GM19452 (cell line): Measurements from ENCODE around the gene WDR45B.

Experiments used
- ATAC-seq: cut with Tn5 transposase; IDR thresholded peaks from one replicate; pipeline ENCODE4 v1.9.1; 2021; ENCODE audit not compliant: unreplicated experiment

The WDR45B gene

DNA sequence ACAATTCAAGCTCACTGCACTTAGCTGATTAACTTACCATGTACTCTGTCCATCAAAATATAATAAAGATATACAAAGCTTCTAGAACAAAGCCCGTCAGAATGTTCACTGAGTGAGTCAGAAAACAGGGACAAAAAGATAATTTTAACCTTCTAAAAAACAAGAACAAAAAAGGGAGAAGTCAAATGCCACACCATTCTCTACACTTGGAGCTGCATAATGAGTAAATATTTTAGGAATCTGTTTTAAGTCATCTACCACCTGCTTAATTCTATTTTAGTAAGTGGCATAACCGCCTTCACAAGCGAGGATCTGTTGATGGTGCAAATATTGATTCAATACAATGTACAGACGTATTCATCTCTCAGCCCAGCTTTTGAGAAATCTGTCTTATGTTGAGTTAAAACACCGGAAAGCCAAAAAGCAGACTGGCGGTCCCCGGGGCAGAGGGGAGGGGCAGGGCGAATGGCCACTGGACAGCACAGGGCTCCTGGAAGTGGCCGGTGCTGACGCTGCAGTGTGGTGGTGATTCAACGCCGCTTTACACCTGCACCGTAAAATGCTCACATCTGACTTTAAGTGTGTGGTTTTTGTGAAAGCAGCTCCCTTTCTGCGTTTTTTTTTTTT, 30.1 kb upstream of the WDR45B start:
- ATAC-seq = no peak

DNA sequence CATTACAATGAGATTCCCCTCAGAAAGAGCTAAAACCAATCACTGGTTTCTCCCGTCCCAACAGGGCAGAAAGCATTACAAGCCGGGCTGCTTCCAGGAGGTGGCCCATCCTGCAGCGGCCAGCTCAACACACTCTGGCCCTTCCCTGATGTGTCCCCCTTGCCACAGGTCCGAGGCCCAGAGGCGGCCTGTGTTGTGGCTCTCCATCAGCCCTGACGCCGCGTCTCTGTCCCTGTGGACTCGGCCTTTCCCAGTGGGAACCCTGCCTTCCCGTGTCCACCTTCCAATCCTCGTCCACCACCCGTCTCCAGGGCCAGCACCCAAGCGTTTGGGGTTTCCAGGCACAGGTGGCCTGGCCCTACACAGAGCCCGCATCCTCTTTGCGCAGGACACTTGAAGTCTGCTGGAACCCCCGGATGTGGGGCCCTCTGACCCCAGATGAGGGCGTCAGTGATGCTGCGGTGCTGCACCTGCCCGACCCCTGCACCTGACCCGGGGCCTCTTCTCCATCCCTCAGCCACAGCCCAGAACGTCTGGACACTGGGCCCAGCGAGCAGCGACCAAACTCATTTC, 29.2 kb upstream of the WDR45B start:
- ATAC-seq = no peak

DNA sequence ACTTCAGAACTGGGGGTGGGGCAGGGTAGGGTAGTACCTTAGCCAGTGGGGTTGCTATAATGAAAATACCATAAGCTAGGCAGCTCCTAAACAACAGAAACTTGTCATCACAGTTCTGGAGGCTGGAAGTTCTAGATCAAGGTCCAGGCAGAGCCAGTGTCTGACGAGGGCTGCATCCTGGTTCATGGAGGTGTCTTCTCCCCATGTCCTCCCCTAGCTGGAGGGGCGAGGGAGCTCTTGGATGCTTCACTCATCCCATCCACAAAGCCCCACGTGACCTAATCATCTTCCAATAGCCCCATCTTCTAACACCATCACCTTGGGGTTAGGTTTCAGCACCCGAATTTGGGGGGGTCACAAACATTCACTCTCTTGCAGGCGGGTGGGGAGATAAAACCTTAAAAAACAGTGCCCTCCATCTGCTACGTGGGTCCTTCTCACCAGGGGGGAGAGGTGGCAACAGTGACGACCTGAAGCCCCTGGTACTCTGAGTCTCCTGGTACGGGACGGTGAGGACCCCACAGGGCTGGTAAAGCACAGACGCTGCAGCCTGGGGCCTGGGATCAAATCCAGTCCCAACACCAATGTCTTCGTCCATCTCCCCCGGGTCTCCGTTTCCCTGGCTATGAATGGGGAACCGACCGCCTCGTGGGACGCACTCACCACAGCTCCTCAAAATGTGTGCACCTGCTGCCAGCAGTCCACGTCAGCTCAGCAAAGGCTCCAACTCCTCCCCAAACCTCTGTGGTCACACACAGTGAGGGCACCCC, 27.4 kb upstream of the WDR45B start:
- no peak for ATAC-seq

DNA sequence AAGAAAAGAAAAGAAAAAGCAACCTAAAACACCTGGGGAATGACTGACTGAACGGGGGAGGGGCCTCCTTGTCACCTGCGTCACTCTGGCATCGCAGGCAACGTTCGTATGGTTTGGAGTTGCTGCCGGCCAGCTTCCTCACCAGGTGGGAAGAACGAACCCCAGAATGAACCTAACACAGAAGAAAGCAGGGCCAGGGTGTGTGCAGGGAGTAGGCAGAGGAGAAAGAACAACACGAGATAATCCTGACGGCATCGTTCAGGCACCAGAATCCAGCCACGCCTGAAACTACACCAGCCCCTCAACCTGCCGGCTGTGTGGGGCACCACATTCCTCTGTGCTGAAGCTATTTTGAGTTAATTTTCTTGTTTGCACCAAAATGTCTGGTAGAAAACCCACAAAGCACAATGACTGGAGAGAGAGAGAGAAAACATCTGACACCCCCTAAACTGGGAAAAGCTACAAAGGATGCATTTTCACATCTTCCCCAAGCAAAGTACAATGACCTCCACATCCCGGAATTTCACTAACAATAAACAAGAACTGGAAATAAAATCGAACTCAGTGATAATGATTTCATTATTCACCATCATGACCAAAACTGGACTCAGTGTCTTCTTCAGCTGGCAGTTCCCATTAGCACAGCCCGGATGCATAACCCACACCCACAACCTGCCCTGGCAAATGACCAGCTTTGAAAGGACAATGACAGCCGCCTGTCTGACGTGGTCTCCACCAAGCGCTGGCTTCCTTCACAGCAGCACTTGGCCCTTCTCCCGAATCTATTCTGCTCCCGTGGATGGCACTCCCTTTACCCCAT, 26.6 kb upstream of the WDR45B start:
- ATAC-seq = no peak

DNA sequence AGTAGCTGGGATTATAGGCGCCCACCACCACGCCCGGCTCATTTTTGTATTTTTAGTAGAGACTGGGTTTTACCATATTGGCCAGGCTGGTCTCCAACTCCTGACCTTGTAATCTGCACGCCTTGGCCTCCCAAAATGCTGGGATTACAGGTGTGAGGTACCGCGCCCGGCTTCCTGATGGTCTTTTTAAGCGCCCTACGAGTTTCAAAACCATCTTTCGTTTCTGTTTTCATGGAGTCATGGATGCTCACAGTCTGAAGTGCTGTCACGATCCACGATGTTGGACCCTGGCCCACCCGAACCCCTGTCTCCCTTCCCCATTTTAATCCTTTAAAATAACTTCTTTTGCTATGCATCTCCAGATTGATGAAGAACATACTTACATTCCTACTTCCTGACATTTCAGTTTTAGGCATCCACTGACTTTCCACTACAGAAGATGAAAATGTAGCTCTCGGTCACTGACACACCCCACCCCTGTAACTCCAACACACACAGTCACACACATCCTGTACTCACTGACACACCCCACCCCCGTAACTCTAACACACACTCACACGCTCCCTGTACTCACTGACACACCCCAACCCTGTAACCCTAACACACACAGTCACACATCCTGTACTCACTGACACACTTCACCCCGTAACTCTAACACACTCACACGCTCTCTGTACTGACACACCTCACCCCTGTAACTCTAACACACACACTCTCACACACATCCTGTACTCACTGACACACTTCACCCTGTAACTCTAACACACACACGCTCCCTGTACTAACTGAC, 22.6 kb upstream of the WDR45B start:
- no peak for ATAC-seq

DNA sequence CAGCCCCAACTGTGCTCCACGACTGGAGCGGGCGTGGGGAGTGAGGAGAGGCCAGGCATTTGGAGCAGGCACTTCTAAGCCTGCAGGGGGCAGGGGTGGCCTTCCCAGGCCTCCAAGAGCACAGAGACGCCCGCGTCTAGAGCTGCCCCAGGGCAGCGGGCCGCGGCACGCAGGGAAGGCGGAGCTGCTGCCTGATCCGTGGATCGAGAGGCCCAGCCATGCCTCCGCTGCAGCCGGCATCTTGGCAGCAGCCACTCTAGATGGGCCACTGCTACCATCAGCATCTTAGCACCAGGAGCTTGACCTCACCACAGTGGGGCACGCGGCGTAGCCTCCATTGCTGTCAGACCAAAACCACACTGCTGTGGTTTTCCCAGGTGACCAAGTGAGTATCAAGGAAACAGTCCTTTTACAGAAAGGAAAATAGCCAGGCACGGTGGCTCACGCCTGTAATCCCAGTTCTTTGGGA, 20.4 kb upstream of the WDR45B start:
- no peak for ATAC-seq

DNA sequence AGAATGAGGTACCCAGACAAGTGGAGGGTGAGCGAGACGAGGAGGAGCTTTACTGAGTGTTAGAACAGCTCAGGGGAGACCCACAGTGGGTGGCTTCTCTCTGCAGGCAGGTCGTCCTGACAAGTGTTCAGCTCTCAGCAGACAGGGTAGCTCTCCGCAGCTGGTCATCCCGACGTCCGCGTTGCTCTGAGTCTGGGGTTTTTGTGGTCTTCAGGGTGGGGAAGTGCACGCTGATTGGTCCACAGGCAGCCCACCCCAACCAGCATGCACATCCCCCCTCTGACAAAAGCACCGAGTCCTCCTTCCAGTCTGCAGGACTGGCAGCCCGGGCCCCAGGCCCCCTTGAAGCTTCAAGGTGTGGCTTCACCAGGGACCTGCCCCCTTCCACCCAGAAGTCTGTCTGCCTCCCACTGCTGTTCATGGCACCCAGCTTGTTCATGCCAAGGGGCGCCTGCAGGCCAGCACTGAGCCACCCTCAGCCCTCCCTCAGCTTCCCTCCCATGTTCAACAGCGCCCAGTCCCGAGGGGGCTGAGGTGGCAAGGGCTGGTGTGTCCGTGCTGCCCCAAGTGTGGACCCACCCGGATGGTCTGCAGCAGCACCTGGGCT, 19.9 kb upstream of the WDR45B start:
- ATAC-seq = no peak

DNA sequence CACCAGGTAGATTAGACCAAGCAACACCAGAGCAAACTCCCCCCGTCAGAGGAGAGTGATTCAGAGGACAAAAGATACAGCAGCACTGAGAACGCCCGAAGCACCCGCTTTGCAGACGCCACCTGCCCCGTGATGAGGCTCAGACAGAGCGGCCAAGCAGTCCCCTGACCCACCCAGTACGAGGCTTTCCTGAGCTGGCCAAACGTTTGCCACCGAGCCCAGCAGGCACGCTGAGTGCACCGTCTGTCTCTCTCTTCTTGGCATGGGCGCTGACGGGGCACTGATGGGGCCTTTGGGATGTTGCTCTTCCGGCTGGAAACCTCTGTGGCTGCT, 19.4 kb upstream of the WDR45B start:
- ATAC-seq = no peak

DNA sequence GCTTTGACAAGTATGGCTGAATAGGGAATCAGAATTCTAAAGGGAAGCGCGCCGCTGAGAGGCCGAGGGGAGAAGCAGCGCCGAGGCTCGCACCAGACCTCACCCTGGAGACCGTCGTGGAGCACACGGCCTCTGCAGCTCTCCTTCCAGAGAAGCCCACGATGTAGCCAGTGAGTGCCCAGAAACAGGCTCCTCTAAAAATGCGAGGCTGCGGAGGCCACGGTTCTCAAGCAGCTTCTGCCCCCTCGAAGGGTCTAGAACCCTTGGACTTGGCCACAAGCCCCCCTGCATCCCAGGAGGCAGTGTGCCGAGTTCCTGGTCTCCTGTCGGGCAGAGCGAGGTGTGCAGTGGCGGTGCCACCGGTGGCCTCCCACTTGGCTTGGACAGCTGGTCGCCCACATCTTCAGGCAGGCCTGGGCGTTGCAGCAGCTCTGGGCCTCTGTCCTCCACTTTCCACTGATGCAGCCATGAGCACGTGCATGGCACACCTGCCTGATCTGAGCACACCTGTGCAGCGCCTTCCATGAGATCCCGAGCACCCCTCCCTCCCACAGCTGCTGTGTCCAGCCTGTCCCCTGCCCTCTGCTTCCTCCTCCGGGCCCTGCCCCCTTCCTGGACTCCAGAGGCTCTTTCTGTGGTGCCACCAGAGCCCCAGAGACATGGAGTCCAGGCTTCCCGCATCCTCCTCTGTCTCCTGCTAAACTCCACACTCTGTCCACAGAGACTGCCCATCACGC, 18.9 kb upstream of the WDR45B start:
- ATAC-seq = no peak

DNA sequence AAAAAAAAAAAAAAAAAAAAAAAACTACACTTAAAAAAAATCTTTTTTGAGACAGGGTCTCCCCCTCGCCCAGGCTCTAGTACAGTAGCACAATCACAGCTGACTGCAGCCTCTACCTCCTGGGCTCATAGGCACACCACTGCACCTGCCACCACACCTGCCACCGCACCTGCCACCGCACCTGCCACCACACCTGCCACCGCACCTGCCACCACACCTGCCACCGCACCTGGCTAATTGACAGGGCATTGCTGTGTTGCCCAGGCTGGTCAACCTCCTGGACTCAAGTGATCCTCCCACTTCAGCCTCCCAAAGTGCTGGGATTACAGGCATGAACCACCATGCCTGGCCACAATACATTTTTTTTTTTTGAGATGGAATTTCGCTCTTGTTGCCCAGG, 17.6 kb upstream of the WDR45B start:
- no peak for ATAC-seq

DNA sequence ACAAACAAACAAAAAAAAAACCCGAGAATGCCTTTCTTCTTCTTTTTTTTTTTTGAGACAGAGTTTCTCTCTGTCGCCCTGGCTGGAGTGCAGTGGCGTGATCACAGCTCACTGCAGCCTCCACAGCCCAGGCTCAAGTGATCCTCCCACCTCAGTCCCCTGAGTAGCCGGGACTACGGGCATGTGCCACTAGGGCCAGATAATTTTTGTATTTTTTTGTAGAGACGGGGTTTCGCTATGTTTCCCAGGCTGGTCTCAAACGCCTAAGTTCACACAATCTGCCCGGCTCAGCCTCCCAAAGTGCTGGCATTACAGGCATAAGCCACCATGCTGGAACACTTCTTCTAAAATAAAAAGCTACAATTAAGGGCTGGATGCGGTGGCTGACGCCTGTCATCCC, 17.0 kb upstream of the WDR45B start:
- no peak for ATAC-seq

DNA sequence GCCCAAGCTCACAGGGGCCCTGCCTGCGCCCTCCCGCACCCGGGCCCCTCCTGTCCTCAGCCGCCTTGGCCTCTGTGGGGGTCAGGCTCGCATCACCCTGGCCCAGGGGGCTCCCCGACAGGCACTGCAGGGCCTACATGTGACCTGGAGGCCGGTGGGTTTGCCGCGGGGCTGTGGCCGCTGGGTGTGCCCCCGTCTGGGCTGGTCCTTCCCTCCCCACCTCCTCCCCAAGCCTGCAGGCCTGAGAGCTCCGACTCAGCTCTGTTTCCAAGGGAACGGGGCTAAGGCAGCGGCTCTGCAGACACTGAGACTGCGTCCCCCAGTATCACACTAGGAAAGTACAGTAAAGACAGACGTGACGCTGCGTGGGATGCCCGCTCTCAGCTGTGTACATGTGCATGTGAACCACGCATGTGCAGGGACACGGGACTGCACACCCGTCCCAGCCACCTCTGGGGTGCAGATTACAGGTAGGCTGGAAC, 16.5 kb upstream of the WDR45B start:
- no peak for ATAC-seq

DNA sequence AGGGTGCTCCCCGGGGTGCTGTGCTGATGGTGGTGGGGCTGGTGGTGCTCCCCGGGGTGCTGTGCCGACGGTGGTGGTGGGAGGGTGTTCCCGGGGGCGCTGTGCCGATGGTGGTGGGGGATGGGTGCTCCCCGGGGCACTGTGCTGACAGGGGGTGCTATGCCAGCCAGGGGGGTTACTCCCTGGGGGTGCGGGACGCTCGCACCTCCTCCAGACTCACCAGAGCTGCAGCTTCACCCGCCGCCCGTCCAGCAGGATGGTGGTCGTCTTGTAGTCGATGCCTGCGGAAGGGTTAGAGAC, 16.0 kb upstream of the WDR45B start:
- ATAC-seq = no peak

DNA sequence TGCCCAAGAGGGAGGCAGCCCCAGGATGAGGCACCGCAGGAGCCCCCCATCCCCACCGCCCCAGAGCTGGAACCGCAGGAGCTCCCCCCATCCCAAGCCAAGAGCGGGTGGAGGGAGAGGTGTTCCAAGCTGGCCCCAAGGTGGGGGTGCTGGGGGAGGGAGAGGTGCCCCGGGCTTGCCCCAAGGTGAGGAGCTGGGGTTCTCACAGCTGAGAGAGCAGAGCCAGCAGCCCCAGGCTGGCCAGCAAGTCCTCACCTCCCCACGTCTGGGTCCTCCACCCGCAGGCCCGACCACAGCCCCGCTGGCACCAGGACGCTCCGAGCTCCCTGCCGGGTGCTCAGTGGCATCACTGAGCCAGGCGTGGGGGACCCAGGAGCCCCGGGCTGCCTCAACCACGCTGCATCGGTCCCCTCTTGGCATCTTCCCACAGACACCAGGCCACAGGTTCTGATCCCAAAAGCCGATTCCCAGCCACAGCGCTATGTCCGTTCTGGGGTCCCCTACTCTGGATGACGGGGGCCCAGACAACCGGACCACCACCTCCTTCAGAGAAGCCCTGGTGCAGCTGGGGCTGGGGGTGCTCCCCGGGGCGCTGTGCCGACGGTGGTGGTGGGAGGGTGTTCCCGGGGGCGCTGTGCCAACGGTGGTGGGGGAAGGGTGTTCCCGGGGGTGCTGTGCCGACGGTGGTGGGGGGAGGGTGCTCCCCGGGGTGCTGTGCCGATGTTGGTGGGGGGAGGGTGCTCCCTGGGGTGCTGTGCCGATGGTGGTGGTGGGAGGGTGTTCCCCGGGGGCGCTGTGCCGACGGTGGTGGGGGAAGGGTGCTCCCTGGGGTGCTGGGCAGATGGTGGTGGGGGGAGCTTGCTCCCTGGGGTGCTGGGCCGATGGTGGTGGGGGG, 15.4 kb upstream of the WDR45B start:
- ATAC-seq = no peak

DNA sequence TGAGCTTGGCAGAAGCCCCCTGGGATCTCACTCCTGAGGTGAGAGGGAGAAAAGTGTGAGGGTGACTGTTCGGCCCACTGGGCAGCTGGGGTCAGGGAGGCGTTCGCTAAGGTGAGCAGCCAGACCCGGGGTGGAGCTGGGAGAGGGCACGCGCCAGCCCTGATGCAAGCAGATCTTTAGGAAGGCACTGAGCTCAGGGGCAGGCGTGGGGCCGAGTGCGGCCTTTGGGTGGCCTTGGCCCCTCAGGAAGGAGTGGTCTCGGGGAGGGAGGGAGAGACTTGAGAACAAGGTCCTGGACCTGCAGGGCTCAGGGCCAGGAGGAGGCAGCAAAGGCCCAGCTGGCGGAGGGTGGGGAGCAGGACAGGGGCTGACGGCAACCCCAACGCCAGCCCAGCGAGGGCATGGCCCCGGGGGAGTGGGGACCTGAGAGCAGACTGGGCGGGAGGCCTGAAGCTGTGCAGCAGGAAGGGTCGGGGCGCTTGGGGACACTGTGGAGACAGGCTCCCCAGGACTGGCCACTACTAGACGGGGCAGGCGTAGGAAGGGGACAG, 14.5 kb upstream of the WDR45B start:
- no peak for ATAC-seq

DNA sequence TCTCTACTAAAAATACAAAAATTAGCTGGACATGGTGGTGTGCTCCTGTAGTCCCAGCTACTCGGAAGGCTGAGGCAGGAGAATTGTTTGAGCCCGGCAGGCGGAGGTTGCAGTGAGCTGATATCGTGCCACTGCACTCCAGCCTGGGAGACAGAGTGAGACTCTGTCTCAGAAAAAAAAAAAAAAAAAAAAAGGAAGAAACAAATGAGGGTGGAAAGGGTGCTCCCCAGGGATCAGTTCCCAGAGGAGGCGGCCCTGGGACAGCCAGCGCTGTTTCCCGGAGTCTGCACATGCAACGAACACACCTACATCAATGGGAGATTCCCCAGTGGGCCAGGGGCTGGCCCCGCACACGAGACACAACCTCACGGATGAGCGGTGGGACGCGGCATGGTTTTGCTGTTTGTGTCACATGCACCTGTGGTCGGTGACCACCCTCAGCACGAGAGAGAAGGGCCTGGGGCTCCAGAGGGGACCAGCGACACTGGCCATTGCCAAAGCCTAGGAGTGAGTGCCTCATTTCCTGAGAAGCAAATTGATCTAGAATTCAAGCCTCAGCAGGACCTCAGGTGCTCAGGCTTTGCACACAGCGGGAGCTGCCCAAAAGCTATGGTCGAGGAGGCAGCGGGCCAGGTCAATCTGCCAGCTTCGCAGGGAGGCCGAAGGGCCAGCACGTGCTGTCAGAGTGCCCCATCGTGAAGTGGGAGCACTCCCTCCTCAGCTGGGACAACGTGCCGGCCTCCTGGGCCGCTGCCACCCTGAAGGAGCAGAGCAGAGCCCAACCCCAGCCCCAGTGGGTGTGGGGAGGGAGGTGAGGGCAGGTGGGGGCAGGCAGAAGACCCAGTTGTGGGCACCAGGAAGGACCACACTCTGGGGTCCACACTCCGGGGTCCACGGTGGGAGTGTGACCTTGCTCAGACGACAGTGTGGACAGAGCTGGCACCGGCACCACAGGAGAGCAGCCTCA, 13.8 kb upstream of the WDR45B start:
- no peak for ATAC-seq

DNA sequence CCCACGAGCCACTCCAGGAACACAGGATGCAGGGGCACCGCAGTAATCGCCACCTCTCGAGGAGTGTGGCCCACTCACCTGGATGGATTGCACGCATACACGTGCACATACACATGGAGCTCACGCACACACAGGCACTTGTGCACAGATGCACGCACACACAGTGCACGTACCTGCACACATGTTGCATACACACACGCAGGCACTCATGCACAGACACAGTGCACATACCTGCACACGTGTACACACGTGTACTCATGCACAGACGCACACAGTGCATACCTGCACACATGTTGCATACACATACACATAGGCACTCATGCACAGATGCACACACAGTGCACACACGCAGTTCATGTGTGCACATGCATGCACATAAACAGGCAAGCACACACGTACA, 11.6 kb upstream of the WDR45B start:
- ATAC-seq = no peak
